Neural cell (in vitro differentiated cells): ENCODE results near the gene KCNK18. TPM values are rescaled to one million over a fixed set of nuclear protein-coding genes. Genes with fewer than 3 reads are reported as not detected.
"Not testable (repeated sequence)": the region's sequence is repeated elsewhere in the genome, so short reads cannot be mapped to it uniquely, and the experiment has no call there.

Experiments
- H2AFZ ChIP-seq: fragments of 200-600, 300-800 bp; sonication (generic), shearing (Covaris generic); 2 replicates; pipeline ENCODE4 v1.6.0; 2014; ENCODE audit warnings: low read depth, mild to moderate bottlenecking, antibody characterized with exemption, low read length, moderate library complexity
- H3F3A ChIP-seq: fragments of 200-600 bp; shearing (Covaris generic); 2 replicates; pipeline ENCODE4 v1.6.1; 2016; ENCODE audit warnings: mild to moderate bottlenecking, moderate library complexity, mixed read lengths, antibody characterized with exemption, low read length; ENCODE audit not compliant: insufficient read depth, poor library complexity, severe bottlenecking
- H3K27ac ChIP-seq: fragments of 200-600, 300-800 bp; sonication (generic), shearing (Covaris generic); 2 replicates; pipeline ENCODE4 v1.5.1; 2014; ENCODE audit warnings: mild to moderate bottlenecking, low read length, moderate library complexity
- H3K27me3 ChIP-seq: fragments of 300-800, 200-600 bp; sonication (generic), shearing (Covaris generic); 2 replicates; pipeline ENCODE4 v1.6.0; 2014; ENCODE audit warnings: mild to moderate bottlenecking, low read depth, low read length, moderate library complexity; ENCODE audit not compliant: insufficient read depth
- H3K36me3 ChIP-seq: fragments of 300-800, 200-600 bp; sonication (generic), shearing (Covaris generic); 2 replicates; pipeline ENCODE4 v1.5.1; 2014; ENCODE audit warnings: mild to moderate bottlenecking, antibody characterized with exemption, low read length, moderate library complexity; ENCODE audit not compliant: insufficient read depth
- H3K4me2 ChIP-seq: fragments of 300-800, 200-600 bp; sonication (generic), shearing (Covaris generic); 2 replicates; pipeline ENCODE4 v1.6.0; 2014; ENCODE audit warnings: mild to moderate bottlenecking, low read length
- H3K4me3 ChIP-seq: fragments of 300-800, 200-600 bp; sonication (generic), shearing (Covaris generic); 2 replicates; pipeline ENCODE4 v1.5.1; 2014; ENCODE audit warnings: mild to moderate bottlenecking, low read length, moderate library complexity
- H3K79me2 ChIP-seq: fragments of 200-600 bp; shearing (Covaris generic); replicated peaks from 2 replicates; pipeline ENCODE4 v1.6.0; 2014; ENCODE audit warnings: mild to moderate bottlenecking, low read length, moderate library complexity; ENCODE audit not compliant: insufficient read depth
- H3K9ac ChIP-seq: fragments of 300-800, 200-600 bp; sonication (generic), shearing (Covaris generic); 2 replicates; pipeline ENCODE4 v1.6.1; 2016; ENCODE audit warnings: mild to moderate bottlenecking, low read length, mixed read lengths
- H3K9me2 ChIP-seq: fragments of 200-600 bp; shearing (Covaris generic); 2 replicates; pipeline ENCODE4 v1.6.1; 2016; ENCODE audit warnings: mild to moderate bottlenecking, low read length, mixed read lengths; ENCODE audit not compliant: insufficient read depth
- H3K9me3 ChIP-seq: fragments of 200-600, 300-800 bp; sonication (generic), shearing (Covaris generic); 2 replicates; pipeline ENCODE4 v1.6.1; 2016; ENCODE audit warnings: mild to moderate bottlenecking, mixed run types, low read length, moderate library complexity, mixed read lengths
- H4K20me1 ChIP-seq: fragments of 200-600 bp; shearing (Covaris generic); 2 replicates; pipeline ENCODE4 v1.6.1; 2016; ENCODE audit warnings: mild to moderate bottlenecking, mixed run types; ENCODE audit not compliant: insufficient read depth
- EP300 ChIP-seq: fragments of 450-650 bp; conservative IDR thresholded peaks from 2 replicates; pipeline ENCODE4 v1.6.1; 2014; ENCODE audit warnings: antibody characterized with exemption, mild to moderate bottlenecking, moderate library complexity; ENCODE audit not compliant: poor library complexity, severe bottlenecking
- EZH2 ChIP-seq: fragments of 200-600, 300-800 bp; shearing (Covaris generic), sonication (generic); IDR thresholded peaks from 2 replicates; pipeline ENCODE4 v1.6.1; 2014; ENCODE audit warnings: antibody characterized with exemption, low read length, borderline replicate concordance, mild to moderate bottlenecking; ENCODE audit not compliant: insufficient read depth, poor library complexity, severe bottlenecking
- MXI1 ChIP-seq: fragments of 450-650 bp; conservative IDR thresholded peaks from 2 replicates; pipeline ENCODE4 v1.6.1; 2014; ENCODE audit warnings: antibody characterized with exemption, mild to moderate bottlenecking; ENCODE audit not compliant: poor library complexity, severe bottlenecking
- POLR2AphosphoS5 ChIP-seq: IDR thresholded peaks from 2 replicates; pipeline ENCODE4 v1.6.1; 2012
- RAD21 ChIP-seq: fragments of 450-650 bp; conservative IDR thresholded peaks from 2 replicates; pipeline ENCODE4 v1.6.1; 2014; ENCODE audit warnings: antibody characterized with exemption, mild to moderate bottlenecking, moderate library complexity
- SMC3 ChIP-seq: fragments of 450-650 bp; conservative IDR thresholded peaks from 2 replicates; pipeline ENCODE4 v1.6.1; 2014; ENCODE audit warnings: antibody characterized with exemption, mild to moderate bottlenecking, moderate library complexity; ENCODE audit not compliant: poor library complexity
- TAF1 ChIP-seq: IDR thresholded peaks from 2 replicates; pipeline ENCODE4 v1.6.1; 2012; ENCODE audit warnings: low read depth
- polyA plus RNA-seq: library from polyadenylated mRNA; depleted of rRNA; stranded (reverse); fragments of >200 nt; gene quantifications from 2 replicates; pipeline ENCODE4 v1.2.3, GENCODE V29; 2014
- TF ChIP-seq, protein P1 (sequence below): fragments of 450-650 bp; IDR thresholded peaks from 2 replicates; pipeline ENCODE4 v1.5.1; 2014; ENCODE audit warnings: antibody characterized with exemption, mild to moderate bottlenecking, moderate library complexity; ENCODE audit not compliant: poor library complexity, severe bottlenecking
- TF ChIP-seq, protein P2 (sequence below): IDR thresholded peaks from 2 replicates; pipeline ENCODE4 v1.6.1; 2012; ENCODE audit warnings: borderline replicate concordance

Gene KCNK18
- polyA plus RNA-seq, 1 donor from 2014 or later: not detected

DNA sequence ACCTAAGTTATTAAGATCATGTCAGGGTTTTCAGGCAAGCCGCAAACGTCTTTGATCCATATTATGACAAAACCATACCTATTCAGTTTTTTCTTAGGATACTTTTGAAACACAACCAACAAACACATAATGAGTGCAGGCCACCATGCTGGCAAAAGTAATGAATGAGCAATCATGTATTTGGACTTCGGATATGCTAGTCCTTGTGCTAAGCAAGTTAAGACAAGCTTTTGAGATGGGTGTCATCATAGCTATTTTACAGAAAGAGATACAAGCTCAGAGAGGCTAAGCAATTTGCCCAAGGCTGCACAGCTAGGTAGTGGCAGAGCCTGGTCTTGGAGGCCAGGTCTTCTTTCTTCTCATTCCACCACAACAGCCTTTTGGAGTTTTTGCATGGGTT, 12.5 kb upstream of the KCNK18 start:
- H3K9me3 ChIP-seq: no peaks in the 10 kb centered on the region
- no peaks in the 10 kb centered on the region for H3K79me2 ChIP-seq
- no peaks in the 10 kb centered on the region for H3F3A ChIP-seq
- H3K9me2 ChIP-seq: no peaks in the 10 kb centered on the region
- H4K20me1 ChIP-seq: no peaks in the 10 kb centered on the region
- no peak overlapping the region for H3K4me2 ChIP-seq
- TF ChIP-seq RAD21: no peak
- no peak for TF ChIP-seq MXI1
- no peak for TF ChIP-seq EP300
- no peak for TF ChIP-seq POLR2AphosphoS5
- TF ChIP-seq, protein P1, sequence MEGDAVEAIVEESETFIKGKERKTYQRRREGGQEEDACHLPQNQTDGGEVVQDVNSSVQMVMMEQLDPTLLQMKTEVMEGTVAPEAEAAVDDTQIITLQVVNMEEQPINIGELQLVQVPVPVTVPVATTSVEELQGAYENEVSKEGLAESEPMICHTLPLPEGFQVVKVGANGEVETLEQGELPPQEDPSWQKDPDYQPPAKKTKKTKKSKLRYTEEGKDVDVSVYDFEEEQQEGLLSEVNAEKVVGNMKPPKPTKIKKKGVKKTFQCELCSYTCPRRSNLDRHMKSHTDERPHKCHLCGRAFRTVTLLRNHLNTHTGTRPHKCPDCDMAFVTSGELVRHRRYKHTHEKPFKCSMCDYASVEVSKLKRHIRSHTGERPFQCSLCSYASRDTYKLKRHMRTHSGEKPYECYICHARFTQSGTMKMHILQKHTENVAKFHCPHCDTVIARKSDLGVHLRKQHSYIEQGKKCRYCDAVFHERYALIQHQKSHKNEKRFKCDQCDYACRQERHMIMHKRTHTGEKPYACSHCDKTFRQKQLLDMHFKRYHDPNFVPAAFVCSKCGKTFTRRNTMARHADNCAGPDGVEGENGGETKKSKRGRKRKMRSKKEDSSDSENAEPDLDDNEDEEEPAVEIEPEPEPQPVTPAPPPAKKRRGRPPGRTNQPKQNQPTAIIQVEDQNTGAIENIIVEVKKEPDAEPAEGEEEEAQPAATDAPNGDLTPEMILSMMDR: no peak
- H3K9ac ChIP-seq: no peak overlapping the region
- no peaks in the 10 kb centered on the region for H3K36me3 ChIP-seq
- no peak overlapping the region for H3K27ac ChIP-seq
- no peak overlapping the region for H2AFZ ChIP-seq
- no peak overlapping the region for H3K4me3 ChIP-seq
- no peaks in the 10 kb centered on the region for H3K27me3 ChIP-seq

DNA sequence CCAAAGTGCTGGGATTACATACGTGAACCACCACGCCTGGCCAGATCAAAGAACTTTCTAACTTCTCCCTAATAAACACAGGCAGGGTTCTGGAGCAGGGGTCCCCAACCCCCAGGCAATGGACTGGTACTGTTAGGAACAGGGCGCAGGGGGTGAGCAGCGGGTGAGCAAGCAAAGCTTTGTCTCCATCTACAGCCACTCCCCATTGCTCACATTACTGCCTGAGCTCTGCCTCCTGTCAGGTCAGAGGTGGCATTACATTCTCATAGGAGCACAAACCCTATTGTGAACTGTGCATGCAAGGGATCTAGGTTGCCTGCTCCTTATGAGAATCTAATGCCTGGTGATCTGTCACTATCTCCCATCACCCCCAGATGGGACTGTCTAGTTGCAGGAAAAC, 11.5 kb upstream of the KCNK18 start:
- H3K27me3 ChIP-seq, H3F3A ChIP-seq, H2AFZ ChIP-seq, H3K36me3 ChIP-seq, H3K9me2 ChIP-seq, H4K20me1 ChIP-seq, H3K27ac ChIP-seq, H3K79me2 ChIP-seq, H3K9ac ChIP-seq, H3K4me3 ChIP-seq, H3K4me2 ChIP-seq, H3K9me3 ChIP-seq: not testable (repeated sequence)

DNA sequence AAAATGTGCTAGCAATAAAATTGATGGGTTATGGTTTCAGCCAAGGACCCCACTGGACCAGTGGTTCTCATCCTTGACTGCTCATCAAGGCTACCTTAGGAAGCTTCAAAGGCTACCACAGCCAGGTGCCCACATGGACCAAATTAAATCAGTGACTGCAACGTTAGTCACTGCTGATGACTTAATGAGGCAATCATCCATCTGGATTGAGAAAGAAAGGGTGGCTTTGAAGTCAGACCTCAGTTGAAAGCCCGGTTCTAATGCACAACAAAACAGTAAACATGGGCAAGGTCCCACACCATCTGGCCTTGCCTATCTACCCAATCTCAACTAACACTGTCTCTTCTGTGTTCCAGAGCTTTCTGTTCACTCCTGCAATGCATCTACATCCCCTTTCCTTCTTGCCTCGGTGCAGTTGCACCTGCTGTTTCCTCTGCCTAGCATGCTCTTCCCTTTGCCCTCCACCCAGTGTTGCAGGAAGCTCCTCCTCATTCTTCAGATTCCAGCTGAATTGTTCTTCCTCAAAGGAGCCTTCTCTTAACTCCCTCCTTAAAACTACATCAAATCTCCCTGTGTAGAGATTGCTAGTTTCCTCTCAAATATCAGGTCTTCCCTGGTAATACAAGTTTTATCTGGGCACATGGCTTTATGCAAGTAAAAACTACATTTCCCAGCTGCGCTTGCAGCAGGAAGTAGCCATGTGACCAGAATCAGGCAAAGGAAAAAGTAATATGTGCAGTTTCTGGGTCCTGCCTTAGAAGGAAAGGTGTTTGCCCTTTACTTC, 10.3 kb upstream of the KCNK18 start:
- Histone ChIP-seq H3K36me3 (no peaks in the 10 kb centered on the region), H3K79me2 (no peaks in the 10 kb centered on the region), H4K20me1 (no peaks in the 10 kb centered on the region), H3K4me3 (no peak overlapping the region), H3K9me3 (no peaks in the 10 kb centered on the region), H3K27ac (no peak overlapping the region), H3K9me2 (no peaks in the 10 kb centered on the region), H3K9ac (no peak overlapping the region), H3K27me3 (no peaks in the 10 kb centered on the region), H2AFZ (no peak overlapping the region), H3K4me2 (no peak overlapping the region), H3F3A (no peaks in the 10 kb centered on the region)
- TF ChIP-seq, protein P2, sequence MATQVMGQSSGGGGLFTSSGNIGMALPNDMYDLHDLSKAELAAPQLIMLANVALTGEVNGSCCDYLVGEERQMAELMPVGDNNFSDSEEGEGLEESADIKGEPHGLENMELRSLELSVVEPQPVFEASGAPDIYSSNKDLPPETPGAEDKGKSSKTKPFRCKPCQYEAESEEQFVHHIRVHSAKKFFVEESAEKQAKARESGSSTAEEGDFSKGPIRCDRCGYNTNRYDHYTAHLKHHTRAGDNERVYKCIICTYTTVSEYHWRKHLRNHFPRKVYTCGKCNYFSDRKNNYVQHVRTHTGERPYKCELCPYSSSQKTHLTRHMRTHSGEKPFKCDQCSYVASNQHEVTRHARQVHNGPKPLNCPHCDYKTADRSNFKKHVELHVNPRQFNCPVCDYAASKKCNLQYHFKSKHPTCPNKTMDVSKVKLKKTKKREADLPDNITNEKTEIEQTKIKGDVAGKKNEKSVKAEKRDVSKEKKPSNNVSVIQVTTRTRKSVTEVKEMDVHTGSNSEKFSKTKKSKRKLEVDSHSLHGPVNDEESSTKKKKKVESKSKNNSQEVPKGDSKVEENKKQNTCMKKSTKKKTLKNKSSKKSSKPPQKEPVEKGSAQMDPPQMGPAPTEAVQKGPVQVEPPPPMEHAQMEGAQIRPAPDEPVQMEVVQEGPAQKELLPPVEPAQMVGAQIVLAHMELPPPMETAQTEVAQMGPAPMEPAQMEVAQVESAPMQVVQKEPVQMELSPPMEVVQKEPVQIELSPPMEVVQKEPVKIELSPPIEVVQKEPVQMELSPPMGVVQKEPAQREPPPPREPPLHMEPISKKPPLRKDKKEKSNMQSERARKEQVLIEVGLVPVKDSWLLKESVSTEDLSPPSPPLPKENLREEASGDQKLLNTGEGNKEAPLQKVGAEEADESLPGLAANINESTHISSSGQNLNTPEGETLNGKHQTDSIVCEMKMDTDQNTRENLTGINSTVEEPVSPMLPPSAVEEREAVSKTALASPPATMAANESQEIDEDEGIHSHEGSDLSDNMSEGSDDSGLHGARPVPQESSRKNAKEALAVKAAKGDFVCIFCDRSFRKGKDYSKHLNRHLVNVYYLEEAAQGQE: no peak
- TF ChIP-seq RAD21 (no peak), MXI1 (no peak), POLR2AphosphoS5 (no peak), TAF1 (no peak), SMC3 (no peak), EZH2 (no peak), EP300 (no peak)
- TF ChIP-seq, protein P1: no peak
